ENCODE data around the gene ABCD1.

- TF ChIP-seq CTCF (IDR thresholded peaks at IDR 0.05) (no peak), POLR2A (IDR thresholded peaks at IDR 0.05) (no peak), POLR2AphosphoS5 (IDR thresholded peaks at IDR 0.05) (no peak)
Observed at GRCh38 chrX:153741446-153741845, 16.8 kb downstream of the ABCD1 start.
